Measurements from ENCODE around the gene ZNF775. TPM values are rescaled to one million over a fixed set of nuclear protein-coding genes. Genes with fewer than 3 reads are reported as not detected.

ZNF775 gene
- total and polyA plus RNA-seq, 5 experiments from 2014 or later = 1.5 to 7.6 (median 5.6) TPM

- DNase-seq (no peak), ATAC-seq (no peak)
- Mint-ChIP-seq H3K27ac (no peak overlapping the region), H3K9me3 (peaks cover 0 to 12% (median 8%) of the 10 kb centered on the region in 9 donors), H3K4me3 (no peak overlapping the region), H3K4me1 (peaks cover 19 to 38% (median 33%) of the 10 kb centered on the region in 4 donors), H3K27me3 (no peaks in the 10 kb centered on the region), H3K36me3 (peaks cover 0 to 9% (median 3%) of the 10 kb centered on the region in 3 donors)
- POLR2A ChIA-PET = interaction anchor here (1.0 to 2.3 kb wide), 2 partner anchors 124 to 304 kb away, joined by 3 to 13 read pairs; partner anchors contain the start of gene GIMAP4
Measured at GRCh38 chr7:150443793-150444540, 64.8 kb downstream of the ZNF775 start.

GRCh38 chr7:150444674-150445365 lies 65.7 kb downstream of the ZNF775 start:
- Mint-ChIP-seq H3K27ac (peak overlapping the region in 3 of 10 donors; percentile 4 to 48 (median 45)), H3K36me3 (peaks cover 0 to 9% (median 3%) of the 10 kb centered on the region in 3 donors), H3K4me3 (no peak overlapping the region), H3K27me3 (no peaks in the 10 kb centered on the region), H3K9me3 (peaks cover 0 to 12% (median 8%) of the 10 kb centered on the region in 9 donors), H3K4me1 (peaks cover 23 to 42% (median 40%) of the 10 kb centered on the region in 4 donors)
- POLR2A ChIA-PET = interaction anchor here (1.1 to 3.3 kb wide), 6 partner anchors 37 to 302 kb away, joined by 3 to 16 read pairs (median 6); partner anchors contain the start of genes GIMAP4, GIMAP6 and GIMAP7
- DNase-seq = no peak
- no peak for ATAC-seq

GRCh38 chr7:150446288-150446938 lies 67.3 kb downstream of the ZNF775 start:
- Mint-ChIP-seq H3K27me3 (no peaks in the 10 kb centered on the region), H3K9me3 (peaks cover 0 to 11% (median 6%) of the 10 kb centered on the region in 9 donors), H3K4me1 (peaks cover 34 to 54% (median 43%) of the 10 kb centered on the region in 4 donors), H3K4me3 (peak overlapping the region in 1 of 10 donors; percentile 31), H3K36me3 (peaks cover 0 to 6% (median 3%) of the 10 kb centered on the region in 3 donors), H3K27ac (peak overlapping the region in 6 of 10 donors; percentile 9 to 77 (median 58))
- DNase-seq (no peak), ATAC-seq (no peak)
- POLR2A ChIA-PET = interaction anchor here (0.6 to 8.4 kb wide), 14 partner anchors 35 to 318 kb away, joined by 3 to 433 read pairs (median 4); partner anchors contain the start of genes GIMAP4, GIMAP6 and GIMAP7

Other genes with a start within 250 kb of the ZNF775 start
- 10 to 100 TPM; 13.8 to 16.0 TPM for gene LRRC61, start 56.0 kb upstream of the ZNF775 start, total RNA-seq
- 10 to 100 TPM; 17.8 to 34.3 (median 33.5) TPM for gene LRRC61, start 56.0 kb upstream of the ZNF775 start, polyA plus RNA-seq
- gene ACTR3C, start 55.8 kb upstream of the ZNF775 start, total RNA-seq = 10 to 100 TPM in 1 of 2 experiments, 1 to 10 TPM in 1; 9.8 to 12.8 TPM
- gene ACTR3C, start 55.8 kb upstream of the ZNF775 start, polyA plus RNA-seq = 1 to 10 TPM; 2.1 to 4.6 (median 3.5) TPM
- gene RARRES2, start 37.7 kb upstream of the ZNF775 start, total RNA-seq = under 1 TPM in 1 of 2 experiments, not detected in 1; 0.29 TPM
- gene RARRES2, start 37.7 kb upstream of the ZNF775 start, polyA plus RNA-seq = not detected
- gene REPIN1, start 10.5 kb upstream of the ZNF775 start, total RNA-seq = 100 to 1,000 TPM; 104 to 108 TPM
- 10 to 100 TPM; 39.8 to 73.0 (median 49.8) TPM for gene REPIN1, start 10.5 kb upstream of the ZNF775 start, polyA plus RNA-seq
- 10 to 100 TPM; 66.8 to 68.0 TPM for gene GIMAP8, start 71.3 kb downstream of the ZNF775 start, total RNA-seq
- gene GIMAP8, start 71.3 kb downstream of the ZNF775 start, polyA plus RNA-seq = 10 to 100 TPM; 18.9 to 38.9 (median 25.9) TPM
- gene GIMAP7, start 135.5 kb downstream of the ZNF775 start, total RNA-seq = 100 to 1,000 TPM; 367 to 369 TPM
- 100 to 1,000 TPM; 451 to 821 (median 658) TPM for gene GIMAP7, start 135.5 kb downstream of the ZNF775 start, polyA plus RNA-seq
- gene GIMAP4, start 188.1 kb downstream of the ZNF775 start, total RNA-seq = 100 to 1,000 TPM; 381 to 403 TPM
- 100 to 1,000 TPM; 233 to 526 (median 341) TPM for gene GIMAP4, start 188.1 kb downstream of the ZNF775 start, polyA plus RNA-seq